HL-60 (cell line): ENCODE results near the gene ATP12A.

Experiments used
- CTCF ChIP-seq: IDR thresholded peaks from one replicate; pipeline ENCODE4 v1.5.1; 2011; ENCODE audit warnings: low read length, control low read depth, inconsistent platforms; ENCODE audit not compliant: insufficient read depth
- GABPA ChIP-seq: IDR thresholded peaks from 2 replicates; pipeline ENCODE4 v1.6.1; 2012; ENCODE audit warnings: low read depth
- POLR2AphosphoS5 ChIP-seq: IDR thresholded peaks from 2 replicates; pipeline ENCODE4 v1.6.1; 2012; ENCODE audit warnings: low read depth
- REST ChIP-seq: IDR thresholded peaks from 2 replicates; pipeline ENCODE4 v1.6.1; 2012; ENCODE audit warnings: low read depth; ENCODE audit not compliant: insufficient replicate concordance
- SPI1 ChIP-seq: IDR thresholded peaks from 2 replicates; pipeline ENCODE4 v1.6.1; 2012; ENCODE audit warnings: low read depth, mild to moderate bottlenecking, borderline replicate concordance

GRCh38 chr13:24654741-24655140 is 25.5 kb upstream of the ATP12A start:
- TF ChIP-seq CTCF (no peak), SPI1 (no peak), REST (no peak), POLR2AphosphoS5 (no peak), GABPA (no peak)
